Heart left ventricle (tissue), 13 donors: ENCODE measurements around the gene NR2F2.

Source experiments
- CTCF ChIP-seq, 12 donors: fragments of 200-600 bp; sonication (generic) in 4 of 12; IDR thresholded peaks; one replicate each; pipeline versions ENCODE4 v1.5.0 to v1.8.0; 2018 to 2022; ENCODE audit warnings: antibody characterized with exemption in 12 of 12, mild to moderate bottlenecking in 5 of 12
- POLR2A ChIP-seq, 2 donors: fragments of 450-650 bp; IDR thresholded peaks; one replicate each; pipeline ENCODE4 v1.6.1; 2017; ENCODE audit warnings: antibody characterized with exemption in 2 of 2, mild to moderate bottlenecking in 2 of 2, moderate library complexity in 2 of 2
- donor health status: ischemic (EF 13 %, LVEDD 7.1; RV severe dilation, severe dysfunction).
- donor health status: DM: no; HTN: yes; CAD: no.
- donor health status: DM: no; HTN: no; CAD: no.
- donor health status: ischemic (EF 25% LVEDD 6.9; RV normal size, moderate dysfunction).
- donor health status: ischemic (EF 25% LVEDD 5.7; RV mildly dilated, moderate dysfunction).
- donor health status: ischemic (EF 35%, LVEDD 5.7; RV mildly dilated, moderate dysfunction).
- donor health status: nonischemic (EF 11% LVEDD 7.7; RV severe dilation, severe dysfunction).
- donor health status: DM: yes; HTN: yes; CAD: no.
- donor health status: PGD.
- donor health status: ischemic (EF 29% LVEDD 5.4; RV normal size, mild dysfunction).
- donor health status: nonischemic (EF 23%, LVEDD 6.1; RV moderate dilation, normal function).

GRCh38 chr15:96385195-96385594, 54.7 kb downstream of the NR2F2 start:
- TF ChIP-seq CTCF (IDR thresholded peaks at IDR 0.05) (no peak), POLR2A (IDR thresholded peaks at IDR 0.05) (no peak)
